HL-60/S4 (cell line): ENCODE data around the gene SELENOK.

Source experiments
- in situ Hi-C: fragments of 300-500 bp; cut with MboI; formaldehyde crosslinking; loops from 2 replicates; pipeline ENCODE4 v1.14.3; 2022; ENCODE audit warnings: low sequenced_read_pairs

Gene SELENOK

GRCh38 chr3:53843195-53844177, 48.2 kb downstream of the SELENOK start:
- in situ Hi-C loops = no loop called here

DNA sequence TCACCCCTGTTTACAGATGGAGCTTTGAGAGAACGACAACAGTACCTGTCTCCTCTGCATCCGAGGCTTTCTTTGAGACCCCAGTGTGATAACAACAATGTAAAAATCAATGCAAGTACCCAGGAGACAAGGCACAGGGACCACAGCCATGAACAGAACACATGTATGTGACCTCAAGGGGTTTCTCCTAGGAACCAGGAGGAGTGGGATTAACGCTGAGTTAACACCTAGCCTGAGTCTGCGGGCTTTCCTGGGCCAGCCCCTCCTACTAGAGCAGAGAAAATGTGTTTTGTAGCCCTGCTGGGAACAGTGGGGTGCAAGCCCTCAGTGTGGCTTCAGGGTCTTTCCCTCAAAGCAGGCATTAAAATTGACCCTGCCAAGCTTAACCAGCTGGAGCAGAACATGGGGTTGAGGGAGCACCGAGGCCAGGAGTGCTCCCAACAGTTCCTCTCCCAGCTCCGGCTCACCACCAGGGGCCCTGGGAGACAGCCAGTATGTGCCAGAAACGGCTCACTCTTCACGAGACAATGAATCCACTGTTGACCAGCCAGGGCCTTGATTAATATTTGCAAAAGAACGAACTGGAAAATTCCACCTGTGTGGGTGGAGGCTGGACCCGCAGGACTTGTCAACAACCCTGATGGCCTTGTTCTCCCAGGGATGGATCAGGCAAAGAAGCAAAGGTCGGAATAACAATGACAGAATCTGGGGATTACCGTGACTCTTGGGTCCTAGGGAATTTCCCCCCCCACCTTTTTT, 49.0 kb downstream of the SELENOK start:
- in situ Hi-C loops = no loop called here

DNA sequence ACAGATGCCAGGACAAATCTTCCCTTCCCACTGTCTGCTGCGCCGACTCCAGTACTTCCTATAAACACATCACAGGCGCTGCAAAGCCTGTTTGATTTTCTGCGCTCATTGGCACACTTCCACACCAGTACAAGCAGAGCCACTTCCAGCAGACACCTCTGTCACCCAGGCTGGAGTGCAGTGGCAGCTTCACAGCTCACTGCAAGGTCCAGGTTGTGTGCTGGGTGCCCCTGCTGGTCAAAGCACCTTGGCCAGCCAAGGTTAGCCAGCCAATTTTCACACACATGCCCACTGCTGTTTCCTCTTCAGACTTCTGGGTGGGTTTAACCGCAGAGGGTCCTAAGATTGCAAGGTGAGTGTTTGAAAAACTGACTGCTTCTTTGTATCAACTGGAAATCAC, 50.4 kb downstream of the SELENOK start:
- in situ Hi-C loops = no loop called here

DNA sequence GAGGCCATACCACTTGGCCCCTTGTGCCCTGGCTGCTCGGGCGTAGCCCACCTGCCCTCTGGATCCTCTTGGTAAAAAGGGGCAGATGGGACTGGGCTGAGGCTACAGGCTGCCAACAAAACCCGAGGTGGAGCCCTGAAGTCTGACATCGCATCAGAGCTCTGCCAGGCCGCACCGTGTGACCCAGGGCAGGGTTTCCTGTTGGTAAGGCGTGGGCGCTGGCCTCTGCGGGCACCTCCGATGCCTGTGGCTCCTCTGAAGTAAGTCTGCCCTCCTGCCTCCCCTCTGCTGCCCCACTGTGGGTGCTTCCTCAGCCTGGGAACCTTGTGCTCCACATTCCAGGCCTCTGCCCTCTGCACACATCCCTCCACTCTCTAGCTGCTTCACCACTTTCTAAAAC, 54.3 kb downstream of the SELENOK start:
- in situ Hi-C loops = no loop called here

GRCh38 chr3:53836084-53836872, 55.4 kb downstream of the SELENOK start:
- in situ Hi-C loops = no loop called here

- in situ Hi-C loops = no loop called here
Observed at GRCh38 chr3:53835257-53835656, 56.4 kb downstream of the SELENOK start.

- in situ Hi-C loops = no loop called here
Observed at GRCh38 chr3:53834429-53835095, 57.1 kb downstream of the SELENOK start.
